DMS79 treated with DMSO at 0.1 percent for 48 hours (cell line): Measurements from ENCODE around the gene OR4E1.
"Not testable (repeated sequence)": the region's sequence is repeated elsewhere in the genome, so short reads cannot be mapped to it uniquely, and the experiment has no call there.

ENCODE experiments used
- DNase-seq: peaks from one replicate; lab custom pipeline; 2025; lab: John Stamatoyannopoulos, UW

The OR4E1 gene

GRCh38 chr14:21653331-21653885 is 20.2 kb downstream of the OR4E1 start, which contains the start of gene OR4E2:
Gene OR4E2 (plus strand): TSS chr14:21653835. CDS start chr14:21665083, 11,248 bp downstream.
- DNase-seq: no peak

GRCh38 chr14:21652209-21652808 is 21.3 kb downstream of the OR4E1 start:
- DNase-seq: no peak

- no peak for DNase-seq
Observed at GRCh38 chr14:21647380-21647779, 26.2 kb downstream of the OR4E1 start.

DNA sequence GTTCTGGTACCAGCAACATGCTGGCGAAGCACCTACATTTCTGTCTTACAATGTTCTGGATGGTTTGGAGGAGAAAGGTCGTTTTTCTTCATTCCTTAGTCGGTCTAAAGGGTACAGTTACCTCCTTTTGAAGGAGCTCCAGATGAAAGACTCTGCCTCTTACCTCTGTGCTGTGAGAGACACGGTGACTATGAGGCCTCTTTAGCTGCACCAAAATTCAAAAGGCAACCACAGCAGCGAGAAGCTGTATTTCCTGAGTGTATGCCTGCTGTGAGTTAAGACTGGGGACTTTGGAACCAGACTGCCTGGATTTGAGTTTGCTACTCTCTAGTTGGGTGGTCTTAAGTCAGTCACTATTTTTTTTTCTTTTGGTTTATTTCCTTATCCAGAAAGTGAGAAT is 30.2 kb downstream of the OR4E1 start:
- no peak for DNase-seq

GRCh38 chr14:21642683-21643082 is 30.9 kb downstream of the OR4E1 start:
- DNase-seq: no peak

GRCh38 chr14:21634840-21635239 is 38.8 kb downstream of the OR4E1 start, which contains the start of gene OR10G2:
Gene OR10G2 (minus strand): TSS chr14:21634940. CDS start chr14:21634842, 98 bp downstream.
- no peak for DNase-seq

- no peak for DNase-seq
Observed at GRCh38 chr14:21631084-21631483, 42.5 kb downstream of the OR4E1 start.

DNA sequence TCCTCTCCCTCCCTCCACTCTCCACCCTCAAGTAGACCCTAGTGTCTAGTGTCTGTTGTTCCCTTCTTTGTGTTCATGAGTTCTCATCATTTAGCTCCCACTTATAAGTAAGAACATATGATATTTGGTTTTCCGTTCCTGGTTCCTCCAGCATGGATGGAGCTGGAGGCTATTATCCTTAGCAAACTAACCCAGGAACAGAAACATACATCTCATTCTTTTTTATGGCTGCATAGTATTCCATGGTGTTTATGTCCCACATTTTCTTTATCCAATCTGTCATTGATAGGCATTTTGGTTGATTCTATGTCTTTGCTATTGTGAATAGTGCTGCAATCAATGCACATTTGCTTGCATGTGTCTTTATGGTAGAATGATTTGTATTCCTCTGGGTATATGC is 43.1 kb downstream of the OR4E1 start:
- DNase-seq: not testable (repeated sequence)

DNA sequence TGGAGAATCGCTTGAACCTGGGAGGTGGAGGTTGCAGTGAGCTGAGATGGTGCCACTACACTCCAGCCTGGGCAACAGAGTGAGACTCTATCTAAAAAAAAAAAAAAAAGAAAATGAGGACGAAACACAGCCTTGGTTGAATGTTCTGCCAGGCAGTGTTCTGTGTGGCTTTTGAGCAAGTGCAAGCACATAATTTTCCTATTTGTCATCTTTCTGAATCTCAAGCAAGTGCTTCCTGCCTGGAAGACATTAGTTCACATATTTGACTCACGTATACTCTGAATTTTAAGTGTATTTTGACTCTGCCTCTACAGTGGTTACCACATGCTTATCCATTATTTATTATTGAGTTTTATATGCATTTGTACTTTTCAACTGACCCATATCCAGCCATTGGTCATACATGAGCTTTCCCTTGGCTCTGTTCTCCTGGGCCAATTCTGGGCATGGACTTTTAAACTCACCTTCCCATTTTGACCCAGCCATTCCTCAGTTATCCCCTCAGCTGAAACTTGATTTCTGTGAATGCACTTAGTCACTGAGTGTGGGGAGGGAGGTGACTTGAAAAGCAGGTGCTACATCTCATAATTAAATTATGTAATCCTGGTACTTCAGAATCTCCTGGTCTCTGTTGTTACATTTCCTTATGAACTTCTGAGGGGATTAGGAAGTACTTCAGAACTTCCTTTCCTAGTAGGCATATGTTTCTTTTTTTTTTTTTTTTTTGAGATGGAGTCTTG is 47.0 kb downstream of the OR4E1 start:
- DNase-seq: no peak
